Loucy (cell line): ENCODE data around the gene KEAP1.

Experiments
- EZH2phosphoT487 ChIP-seq: fragments of 200-600 bp; IDR thresholded peaks from 2 replicates; pipeline ENCODE4 v1.6.1; 2018; ENCODE audit warnings: antibody characterized with exemption, mild to moderate bottlenecking, moderate library complexity, borderline replicate concordance
- TF ChIP-seq, protein P1 (sequence below): fragments of 200-600 bp; sonication (generic); conservative IDR thresholded peaks from 2 replicates; pipeline ENCODE4 v1.5.1; 2014; ENCODE audit warnings: mild to moderate bottlenecking, antibody characterized with exemption, low read length

GRCh38 chr19:10464456-10464855 is 38.7 kb downstream of the KEAP1 start:
- TF ChIP-seq, protein P1, sequence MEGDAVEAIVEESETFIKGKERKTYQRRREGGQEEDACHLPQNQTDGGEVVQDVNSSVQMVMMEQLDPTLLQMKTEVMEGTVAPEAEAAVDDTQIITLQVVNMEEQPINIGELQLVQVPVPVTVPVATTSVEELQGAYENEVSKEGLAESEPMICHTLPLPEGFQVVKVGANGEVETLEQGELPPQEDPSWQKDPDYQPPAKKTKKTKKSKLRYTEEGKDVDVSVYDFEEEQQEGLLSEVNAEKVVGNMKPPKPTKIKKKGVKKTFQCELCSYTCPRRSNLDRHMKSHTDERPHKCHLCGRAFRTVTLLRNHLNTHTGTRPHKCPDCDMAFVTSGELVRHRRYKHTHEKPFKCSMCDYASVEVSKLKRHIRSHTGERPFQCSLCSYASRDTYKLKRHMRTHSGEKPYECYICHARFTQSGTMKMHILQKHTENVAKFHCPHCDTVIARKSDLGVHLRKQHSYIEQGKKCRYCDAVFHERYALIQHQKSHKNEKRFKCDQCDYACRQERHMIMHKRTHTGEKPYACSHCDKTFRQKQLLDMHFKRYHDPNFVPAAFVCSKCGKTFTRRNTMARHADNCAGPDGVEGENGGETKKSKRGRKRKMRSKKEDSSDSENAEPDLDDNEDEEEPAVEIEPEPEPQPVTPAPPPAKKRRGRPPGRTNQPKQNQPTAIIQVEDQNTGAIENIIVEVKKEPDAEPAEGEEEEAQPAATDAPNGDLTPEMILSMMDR = no peak
- TF ChIP-seq EZH2phosphoT487 = no peak
